Liver (tissue), 3 donors: ENCODE results near the gene GSTM1.

ENCODE experiments used
- HNF4G ChIP-seq: IDR thresholded peaks from 2 replicates; pipeline ENCODE4 v1.6.1; 2016; ENCODE audit warnings: antibody characterized with exemption
- RXRA ChIP-seq, 2 donors: IDR thresholded peaks; 2 replicates each; pipeline ENCODE4 v1.6.1; 2017 to 2018; ENCODE audit warnings: antibody characterized with exemption in 2 of 2, mild to moderate bottlenecking in 1 of 2
- TAF1 ChIP-seq: conservative IDR thresholded peaks from 2 replicates; pipeline ENCODE4 v1.6.1; 2016; ENCODE audit warnings: antibody characterized with exemption, mild to moderate bottlenecking
- YY1 ChIP-seq: IDR thresholded peaks from 2 replicates; pipeline ENCODE4 v1.6.1; 2016; ENCODE audit warnings: antibody characterized with exemption, mild to moderate bottlenecking
- TF ChIP-seq, protein P1 (sequence below): fragments of 150-350 bp; IDR thresholded peaks from 2 replicates; pipeline ENCODE4 v1.5.1; 2017; ENCODE audit warnings: improper control_type of control experiment, low read depth, low read length; ENCODE audit not compliant: missing input control
- TF ChIP-seq, protein P2 (sequence below): IDR thresholded peaks from 2 replicates; pipeline ENCODE4 v1.6.1; 2016; ENCODE audit warnings: antibody characterized with exemption
- TF ChIP-seq, protein P3 (sequence below): IDR thresholded peaks from 2 replicates; pipeline ENCODE4 v1.6.1; 2016; ENCODE audit warnings: antibody characterized with exemption
- donor health status: healthy.
- donor health status: healthy.

DNA sequence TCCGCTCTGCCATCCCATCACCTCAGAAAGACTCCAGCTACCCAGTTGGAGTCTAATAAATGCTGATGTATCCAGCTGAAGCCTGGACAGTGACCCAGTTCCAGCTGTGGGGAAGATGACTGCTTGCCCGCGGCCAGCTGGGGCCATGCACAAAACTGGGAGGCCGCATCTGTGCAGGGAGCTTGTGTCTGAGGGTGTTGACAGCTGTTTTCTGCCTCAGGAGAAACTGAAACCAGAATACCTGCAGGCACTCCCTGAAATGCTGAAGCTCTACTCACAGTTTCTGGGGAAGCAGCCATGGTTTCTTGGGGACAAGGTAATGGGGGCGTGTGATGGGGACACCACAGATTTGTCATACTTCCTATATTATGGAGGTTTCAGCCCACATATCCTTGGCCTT lies 16.6 kb upstream of the GSTM1 start:
- no peak for TF ChIP-seq RXRA (IDR thresholded peaks at IDR 0.05)
- TF ChIP-seq, protein P1, sequence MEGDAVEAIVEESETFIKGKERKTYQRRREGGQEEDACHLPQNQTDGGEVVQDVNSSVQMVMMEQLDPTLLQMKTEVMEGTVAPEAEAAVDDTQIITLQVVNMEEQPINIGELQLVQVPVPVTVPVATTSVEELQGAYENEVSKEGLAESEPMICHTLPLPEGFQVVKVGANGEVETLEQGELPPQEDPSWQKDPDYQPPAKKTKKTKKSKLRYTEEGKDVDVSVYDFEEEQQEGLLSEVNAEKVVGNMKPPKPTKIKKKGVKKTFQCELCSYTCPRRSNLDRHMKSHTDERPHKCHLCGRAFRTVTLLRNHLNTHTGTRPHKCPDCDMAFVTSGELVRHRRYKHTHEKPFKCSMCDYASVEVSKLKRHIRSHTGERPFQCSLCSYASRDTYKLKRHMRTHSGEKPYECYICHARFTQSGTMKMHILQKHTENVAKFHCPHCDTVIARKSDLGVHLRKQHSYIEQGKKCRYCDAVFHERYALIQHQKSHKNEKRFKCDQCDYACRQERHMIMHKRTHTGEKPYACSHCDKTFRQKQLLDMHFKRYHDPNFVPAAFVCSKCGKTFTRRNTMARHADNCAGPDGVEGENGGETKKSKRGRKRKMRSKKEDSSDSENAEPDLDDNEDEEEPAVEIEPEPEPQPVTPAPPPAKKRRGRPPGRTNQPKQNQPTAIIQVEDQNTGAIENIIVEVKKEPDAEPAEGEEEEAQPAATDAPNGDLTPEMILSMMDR, result no peak
- TF ChIP-seq, protein P2, sequence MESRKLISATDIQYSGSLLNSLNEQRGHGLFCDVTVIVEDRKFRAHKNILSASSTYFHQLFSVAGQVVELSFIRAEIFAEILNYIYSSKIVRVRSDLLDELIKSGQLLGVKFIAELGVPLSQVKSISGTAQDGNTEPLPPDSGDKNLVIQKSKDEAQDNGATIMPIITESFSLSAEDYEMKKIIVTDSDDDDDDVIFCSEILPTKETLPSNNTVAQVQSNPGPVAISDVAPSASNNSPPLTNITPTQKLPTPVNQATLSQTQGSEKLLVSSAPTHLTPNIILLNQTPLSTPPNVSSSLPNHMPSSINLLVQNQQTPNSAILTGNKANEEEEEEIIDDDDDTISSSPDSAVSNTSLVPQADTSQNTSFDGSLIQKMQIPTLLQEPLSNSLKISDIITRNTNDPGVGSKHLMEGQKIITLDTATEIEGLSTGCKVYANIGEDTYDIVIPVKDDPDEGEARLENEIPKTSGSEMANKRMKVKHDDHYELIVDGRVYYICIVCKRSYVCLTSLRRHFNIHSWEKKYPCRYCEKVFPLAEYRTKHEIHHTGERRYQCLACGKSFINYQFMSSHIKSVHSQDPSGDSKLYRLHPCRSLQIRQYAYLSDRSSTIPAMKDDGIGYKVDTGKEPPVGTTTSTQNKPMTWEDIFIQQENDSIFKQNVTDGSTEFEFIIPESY, result no peak
- no peak for TF ChIP-seq TAF1
- TF ChIP-seq YY1, result no peak
- TF ChIP-seq, protein P3, sequence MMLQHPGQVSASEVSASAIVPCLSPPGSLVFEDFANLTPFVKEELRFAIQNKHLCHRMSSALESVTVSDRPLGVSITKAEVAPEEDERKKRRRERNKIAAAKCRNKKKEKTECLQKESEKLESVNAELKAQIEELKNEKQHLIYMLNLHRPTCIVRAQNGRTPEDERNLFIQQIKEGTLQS, result no peak
- TF ChIP-seq HNF4G, result no peak
